OCI-LY7 (cell line): ENCODE results near the gene ADRA2B.

Experiments used
- CTCF ChIP-seq: fragments of 200-600 bp; sonication (generic); conservative IDR thresholded peaks from 2 replicates; pipeline ENCODE4 v1.5.1; 2014; ENCODE audit warnings: mild to moderate bottlenecking, antibody characterized with exemption, low read length, moderate library complexity, mixed read lengths
- EZH2phosphoT487 ChIP-seq: fragments of 200-600 bp; sonication (generic); IDR thresholded peaks from 2 replicates; pipeline ENCODE4 v1.6.1; 2018; ENCODE audit warnings: low read depth, borderline replicate concordance, mild to moderate bottlenecking, mixed run types, antibody characterized with exemption, low read length, moderate library complexity, mixed read lengths

- TF ChIP-seq CTCF (no peak), EZH2phosphoT487 (no peak)
Observed at GRCh38 chr2:96145848-96146152, 29.4 kb upstream of the ADRA2B start.
